BJ (cell line): ENCODE results near the gene TMEM135. TPM values are rescaled to one million over a fixed set of nuclear protein-coding genes. Genes with fewer than 3 reads are reported as not detected.

Experiments used
- CTCF ChIA-PET: fragments of 350-600 bp; formaldehyde crosslinking; extraction: SDS; loops from one replicate; lab custom pipeline; 2021; ENCODE audit warnings: antibody characterized with exemption, inconsistent platforms; lab: Yijun Ruan, JAX
- POLR2A ChIA-PET: fragments of 300-600 bp; sonication (Branson Sonifier 250); formaldehyde crosslinking; extraction: SDS; loops from one replicate; lab custom pipeline; 2021; ENCODE audit warnings: antibody characterized with exemption; lab: Charles Lee
- DNase-seq: peaks from one replicate; pipeline ENCODE4 v3.0.0-alpha.2; 2011; ENCODE audit warnings: low read depth
- H3K27me3 ChIP-seq: 2 replicates; pipeline ENCODE4 v1.6.0; 2011; ENCODE audit warnings: low read length; ENCODE audit not compliant: control insufficient read depth, insufficient read depth
- H3K36me3 ChIP-seq: 2 replicates; pipeline ENCODE4 v1.5.1; 2011; ENCODE audit warnings: low read length; ENCODE audit not compliant: control insufficient read depth, insufficient read depth
- H3K4me3 ChIP-seq: 2 replicates; pipeline ENCODE4 v1.5.1; 2011; ENCODE audit warnings: low read depth, mild to moderate bottlenecking, control low read depth, low read length
- polyA plus RNA-seq: library from polyadenylated mRNA; depleted of rRNA; stranded (reverse); fragments of >200 nt; gene quantifications from 2 replicates; pipeline ENCODE4 v1.2.3, GENCODE V29; 2011
- TF ChIP-seq, protein P1 (sequence below): IDR thresholded peaks from 2 replicates; pipeline ENCODE4 v1.5.1; 2011; ENCODE audit warnings: low read depth, mild to moderate bottlenecking, control low read depth, inconsistent platforms, low read length, moderate library complexity; ENCODE audit not compliant: insufficient read depth

Gene TMEM135
- polyA plus RNA-seq, 1 experiment, result 4.6 TPM

DNA sequence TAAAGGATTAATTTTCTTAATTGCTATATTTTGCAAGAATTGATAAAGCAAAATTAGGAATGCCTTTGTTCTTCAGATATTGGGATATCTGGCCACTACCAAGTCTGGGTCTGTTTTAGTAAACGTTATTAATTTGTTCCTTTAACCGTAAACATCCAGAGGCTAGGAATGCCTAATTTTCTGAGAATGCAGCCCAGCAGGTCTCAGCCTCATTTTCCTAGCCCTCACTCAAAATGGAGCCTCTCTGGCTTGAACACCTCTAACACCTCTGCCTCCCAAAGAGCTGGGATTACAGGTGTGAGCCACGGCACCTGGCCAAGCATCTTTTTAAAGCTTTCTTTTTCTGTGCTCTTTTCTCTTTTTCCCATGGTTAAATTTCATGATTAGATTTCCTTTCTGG, 18.4 kb downstream of the TMEM135 start:
- POLR2A ChIA-PET, result no interaction called here

DNA sequence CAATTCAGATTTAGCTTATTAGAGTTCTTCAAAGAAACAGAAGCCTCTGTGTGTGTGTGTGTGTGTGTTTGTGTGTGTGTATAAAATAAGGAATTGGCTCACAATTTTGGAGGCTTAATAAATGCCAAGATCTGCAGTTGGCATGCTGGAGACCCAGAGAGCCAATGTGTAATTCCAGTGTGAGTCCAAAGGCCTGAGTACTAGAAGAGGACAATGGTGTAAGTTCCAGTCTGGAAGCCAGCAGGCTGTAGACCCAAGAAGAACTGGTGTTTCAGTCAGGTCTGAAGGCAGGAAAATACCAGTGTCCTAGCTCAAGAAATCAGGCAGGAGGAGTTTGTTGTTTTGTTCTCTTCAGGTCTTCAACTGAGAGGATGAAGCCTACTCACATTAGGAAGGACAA, 20.0 kb downstream of the TMEM135 start:
- ChIA-PET POLR2A (no interaction called here), CTCF (interaction anchor here (0.6 kb wide), 1 partner anchor 15 kb away, joined by 3 read pairs; no protein-coding TSS in a partner anchor)
- TF ChIP-seq, protein P1, sequence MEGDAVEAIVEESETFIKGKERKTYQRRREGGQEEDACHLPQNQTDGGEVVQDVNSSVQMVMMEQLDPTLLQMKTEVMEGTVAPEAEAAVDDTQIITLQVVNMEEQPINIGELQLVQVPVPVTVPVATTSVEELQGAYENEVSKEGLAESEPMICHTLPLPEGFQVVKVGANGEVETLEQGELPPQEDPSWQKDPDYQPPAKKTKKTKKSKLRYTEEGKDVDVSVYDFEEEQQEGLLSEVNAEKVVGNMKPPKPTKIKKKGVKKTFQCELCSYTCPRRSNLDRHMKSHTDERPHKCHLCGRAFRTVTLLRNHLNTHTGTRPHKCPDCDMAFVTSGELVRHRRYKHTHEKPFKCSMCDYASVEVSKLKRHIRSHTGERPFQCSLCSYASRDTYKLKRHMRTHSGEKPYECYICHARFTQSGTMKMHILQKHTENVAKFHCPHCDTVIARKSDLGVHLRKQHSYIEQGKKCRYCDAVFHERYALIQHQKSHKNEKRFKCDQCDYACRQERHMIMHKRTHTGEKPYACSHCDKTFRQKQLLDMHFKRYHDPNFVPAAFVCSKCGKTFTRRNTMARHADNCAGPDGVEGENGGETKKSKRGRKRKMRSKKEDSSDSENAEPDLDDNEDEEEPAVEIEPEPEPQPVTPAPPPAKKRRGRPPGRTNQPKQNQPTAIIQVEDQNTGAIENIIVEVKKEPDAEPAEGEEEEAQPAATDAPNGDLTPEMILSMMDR, result no peak

More for the DNA sequence above, 18.4 kb downstream of the TMEM135 start:
- CTCF ChIA-PET, result no interaction called here
- no peak overlapping the region for H3K4me3 ChIP-seq
- TF ChIP-seq, protein P1, result no peak
- H3K27me3 ChIP-seq, result no peaks in the 10 kb centered on the region
- DNase-seq, result no peak
- H3K36me3 ChIP-seq, result no peaks in the 10 kb centered on the region

GRCh38 chr11:87059596-87060390, 22.1 kb downstream of the TMEM135 start:
- no peaks in the 10 kb centered on the region for H3K36me3 ChIP-seq
- ChIA-PET CTCF (no interaction called here), POLR2A (interaction anchor here (0.7 kb wide), 1 partner anchor 13 kb away, joined by 3 read pairs; no protein-coding TSS in a partner anchor)
- H3K4me3 ChIP-seq, result no peak overlapping the region
- TF ChIP-seq, protein P1, result no peak
- no peaks in the 10 kb centered on the region for H3K27me3 ChIP-seq
- no peak for DNase-seq

More for the DNA sequence above, 20.0 kb downstream of the TMEM135 start:
- no peak for DNase-seq
- Histone ChIP-seq H3K36me3 (no peaks in the 10 kb centered on the region), H3K27me3 (no peaks in the 10 kb centered on the region), H3K4me3 (no peak overlapping the region)

DNA sequence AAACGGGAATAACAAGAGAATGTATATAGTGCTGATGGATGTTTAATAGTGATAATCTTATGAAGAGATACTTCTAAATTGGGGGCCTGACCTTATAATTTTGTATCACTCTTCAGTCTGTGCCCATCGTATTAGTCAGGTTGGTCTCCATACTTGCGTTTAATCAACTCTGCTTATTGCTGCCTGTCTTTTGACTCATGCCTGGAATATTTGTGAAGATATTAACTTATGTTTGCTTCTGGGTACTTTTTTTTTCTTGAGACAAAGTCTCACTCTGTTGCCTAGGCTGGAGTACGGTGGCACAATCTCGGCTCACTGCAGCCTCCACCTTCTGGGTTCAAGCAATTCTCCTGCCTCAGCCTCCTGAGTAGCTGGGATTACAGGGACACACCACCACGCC, 24.0 kb downstream of the TMEM135 start:
- TF ChIP-seq, protein P1, result no peak
- H3K4me3 ChIP-seq, result no peak overlapping the region
- H3K36me3 ChIP-seq, result no peaks in the 10 kb centered on the region
- H3K27me3 ChIP-seq, result no peaks in the 10 kb centered on the region
- DNase-seq, result no peak
- CTCF ChIA-PET, result no interaction called here
- POLR2A ChIA-PET, result no interaction called here

DNA sequence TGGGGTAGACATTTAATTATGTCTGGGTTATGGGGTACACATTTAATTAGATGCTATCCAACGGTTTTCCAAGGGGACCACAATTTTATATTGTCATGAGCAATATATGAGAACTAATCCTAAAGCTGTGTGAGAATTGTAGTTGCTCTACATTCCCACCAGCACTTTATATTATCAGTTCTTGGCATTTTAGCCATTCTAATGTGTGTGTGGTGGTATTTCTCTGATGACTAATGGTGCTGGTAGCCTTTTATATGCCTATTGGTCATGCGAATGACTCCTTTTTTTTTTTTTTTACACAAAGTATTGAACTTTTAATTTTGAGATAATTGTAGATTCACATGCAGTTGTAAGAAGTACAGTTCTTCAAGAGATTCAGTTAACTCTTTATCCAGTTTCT, 26.2 kb downstream of the TMEM135 start:
- Histone ChIP-seq H3K4me3 (no peak overlapping the region), H3K27me3 (no peaks in the 10 kb centered on the region), H3K36me3 (no peaks in the 10 kb centered on the region)
- DNase-seq, result no peak
- TF ChIP-seq, protein P1, result no peak
- CTCF ChIA-PET, result no interaction called here
- POLR2A ChIA-PET, result no interaction called here
